DOHH2 (cell line): ENCODE results near the gene CHD5.

Source experiments
- H3F3A ChIP-seq: fragments of 200-600 bp; sonication (generic), shearing (Covaris generic); 2 replicates; pipeline ENCODE4 v1.6.0; 2016; ENCODE audit warnings: antibody characterized with exemption, mild to moderate bottlenecking; ENCODE audit not compliant: control insufficient read depth, insufficient read depth
- H3K27ac ChIP-seq: fragments of 200-600 bp; sonication (generic); 2 replicates; pipeline ENCODE4 v1.5.1; 2014; ENCODE audit warnings: low read depth, mild to moderate bottlenecking, low read length, moderate library complexity
- H3K27me3 ChIP-seq: fragments of 200-600 bp; sonication (generic); 2 replicates; pipeline ENCODE4 v1.6.1; 2014; ENCODE audit warnings: mild to moderate bottlenecking, low read length, mixed read lengths; ENCODE audit not compliant: control insufficient read depth
- H3K36me3 ChIP-seq: fragments of 200-600 bp; sonication (generic); 2 replicates; pipeline ENCODE4 v1.6.1; 2014; ENCODE audit warnings: mild to moderate bottlenecking, low read length, moderate library complexity, mixed read lengths; ENCODE audit not compliant: control insufficient read depth
- H3K4me1 ChIP-seq: fragments of 200-600 bp; sonication (generic); 2 replicates; pipeline ENCODE4 v1.6.1; 2014; ENCODE audit warnings: mild to moderate bottlenecking, low read length, mixed read lengths; ENCODE audit not compliant: control insufficient read depth
- H3K4me2 ChIP-seq: fragments of 200-600 bp; sonication (generic); 2 replicates; pipeline ENCODE4 v1.6.0; 2014; ENCODE audit warnings: mild to moderate bottlenecking, low read length, moderate library complexity
- H3K4me3 ChIP-seq: fragments of 200-600 bp; sonication (generic); 2 replicates; pipeline ENCODE4 v1.5.1; 2014; ENCODE audit warnings: mild to moderate bottlenecking, low read length, mixed read lengths
- H3K79me2 ChIP-seq: fragments of 200-600 bp; sonication (generic); 2 replicates; pipeline ENCODE4 v1.6.1; 2014; ENCODE audit warnings: mild to moderate bottlenecking, low read length, mixed read lengths; ENCODE audit not compliant: control insufficient read depth
- H3K9me2 ChIP-seq: fragments of 200-600 bp; sonication (generic); replicated peaks from 2 replicates; pipeline ENCODE4 v1.6.1; 2014; ENCODE audit warnings: mild to moderate bottlenecking, low read length, mixed read lengths; ENCODE audit not compliant: control insufficient read depth
- H3K9me3 ChIP-seq: fragments of 200-600 bp; sonication (generic); 2 replicates; pipeline ENCODE4 v1.6.1; 2014; ENCODE audit warnings: antibody characterized with exemption, low read length, mixed read lengths; ENCODE audit not compliant: control insufficient read depth, insufficient read depth
- H4K20me1 ChIP-seq: fragments of 200-600 bp; sonication (generic); 2 replicates; pipeline ENCODE4 v1.6.0; 2014; ENCODE audit warnings: low read depth, mild to moderate bottlenecking, antibody characterized with exemption, low read length, moderate library complexity; ENCODE audit not compliant: control insufficient read depth, insufficient read depth
- CTCF ChIP-seq: fragments of 200-600 bp; sonication (generic); IDR thresholded peaks from one replicate; pipeline ENCODE4 v1.5.1; 2014; ENCODE audit warnings: antibody characterized with exemption, mild to moderate bottlenecking, low read depth, low read length; ENCODE audit not compliant: poor library complexity, severe bottlenecking
- EZH2phosphoT487 ChIP-seq: fragments of 200-600 bp; sonication (generic); IDR thresholded peaks from 2 replicates; pipeline ENCODE4 v1.6.1; 2017; ENCODE audit warnings: borderline replicate concordance, mild to moderate bottlenecking, antibody characterized with exemption, low read length, moderate library complexity, mixed read lengths

CHD5 gene

GRCh38 chr1:6142036-6142621 lies 38.0 kb downstream of the CHD5 start:
- Histone ChIP-seq H3K79me2 (no peaks in the 10 kb centered on the region), H3K9me3 (no peaks in the 10 kb centered on the region), H3K4me3 (no peak overlapping the region), H3K4me1 (no peaks in the 10 kb centered on the region), H3F3A (no peaks in the 10 kb centered on the region), H3K27ac (no peak overlapping the region), H3K4me2 (no peak overlapping the region), H4K20me1 (0 out of 2 replicates have a peak, but pooled peaks cover 3% of the 10 kb centered on the region), H3K27me3 (no peaks in the 10 kb centered on the region; the same call in 1 of the 2 replicates), H3K9me2 (no peaks in the 10 kb centered on the region), H3K36me3 (no peaks in the 10 kb centered on the region)
- TF ChIP-seq CTCF (no peak), EZH2phosphoT487 (no peak)

- H3K9me3 ChIP-seq, result no peaks in the 10 kb centered on the region
- no peak overlapping the region for H3K4me3 ChIP-seq
- H4K20me1 ChIP-seq, result 0 out of 2 replicates have a peak, but pooled peaks cover 3% of the 10 kb centered on the region
- no peaks in the 10 kb centered on the region for H3F3A ChIP-seq
- H3K79me2 ChIP-seq, result no peaks in the 10 kb centered on the region
- no peaks in the 10 kb centered on the region for H3K9me2 ChIP-seq
- H3K4me2 ChIP-seq, result no peak overlapping the region
- H3K36me3 ChIP-seq, result no peaks in the 10 kb centered on the region
- no peak for TF ChIP-seq CTCF
- TF ChIP-seq EZH2phosphoT487, result no peak
- no peak overlapping the region for H3K27ac ChIP-seq
- no peaks in the 10 kb centered on the region for H3K4me1 ChIP-seq
- no peaks in the 10 kb centered on the region; the same call in 1 of the 2 replicates for H3K27me3 ChIP-seq
These were observed 38.5 kb downstream of the CHD5 start for GRCh38 chr1:6141592-6141991.

- Histone ChIP-seq H3K9me3 (no peaks in the 10 kb centered on the region), H3K79me2 (no peaks in the 10 kb centered on the region), H3K36me3 (no peaks in the 10 kb centered on the region), H3F3A (no peaks in the 10 kb centered on the region), H3K4me2 (no peak overlapping the region), H3K9me2 (no peaks in the 10 kb centered on the region), H3K4me3 (no peak overlapping the region), H3K4me1 (no peaks in the 10 kb centered on the region), H4K20me1 (0 out of 2 replicates have a peak, but pooled peaks cover 3% of the 10 kb centered on the region), H3K27me3 (no peaks in the 10 kb centered on the region; the same call in 1 of the 2 replicates), H3K27ac (no peak overlapping the region)
- TF ChIP-seq EZH2phosphoT487 (no peak), CTCF (no peak)
These were observed 39.7 kb downstream of the CHD5 start for GRCh38 chr1:6140413-6140812.
